Endothelial cell (in vitro differentiated cells): ENCODE results near the gene RBP4. TPM values are rescaled to one million over a fixed set of nuclear protein-coding genes. Genes with fewer than 3 reads are reported as not detected.

Experiments
- DNase-seq: peaks from one replicate; pipeline ENCODE4 v3.0.0; 2021; ENCODE audit warnings: low spot score
- H3K27ac Mint-ChIP-seq: one replicate; pipeline ENCODE4 v1.8.0; 2021; ENCODE audit warnings: mixed read lengths, inconsistent platforms; ENCODE audit not compliant: unreplicated experiment
- H3K27me3 Mint-ChIP-seq: one replicate; pipeline ENCODE4 v1.8.0; 2021; ENCODE audit warnings: mild to moderate bottlenecking, moderate library complexity, mixed read lengths, inconsistent platforms; ENCODE audit not compliant: unreplicated experiment
- H3K36me3 Mint-ChIP-seq: one replicate; pipeline ENCODE4 v1.8.0; 2021; ENCODE audit warnings: mild to moderate bottlenecking, low read depth, mixed read lengths, inconsistent platforms; ENCODE audit not compliant: unreplicated experiment
- H3K4me1 Mint-ChIP-seq: one replicate; pipeline ENCODE4 v1.8.0; 2021; ENCODE audit warnings: mild to moderate bottlenecking, mixed read lengths, inconsistent platforms; ENCODE audit not compliant: unreplicated experiment
- H3K4me3 Mint-ChIP-seq: one replicate; pipeline ENCODE4 v1.8.0; 2021; ENCODE audit warnings: mild to moderate bottlenecking, mixed read lengths, inconsistent platforms; ENCODE audit not compliant: unreplicated experiment
- H3K9me3 Mint-ChIP-seq: one replicate; pipeline ENCODE4 v1.8.0; 2021; ENCODE audit warnings: mixed read lengths, inconsistent platforms; ENCODE audit not compliant: unreplicated experiment
- CTCF ChIP-seq: fragments of 200-600 bp; sonication (generic); IDR thresholded peaks from one replicate; pipeline ENCODE4 v1.5.0; 2021; ENCODE audit warnings: antibody characterized with exemption; ENCODE audit not compliant: unreplicated experiment
- total RNA-seq: library from RNA; stranded (reverse); fragmentation: NEBNext Ultra II Directional; extraction: Animal tissue kit (Norgen Biotek cat#: 25700); gene quantifications from one replicate; pipeline ENCODE4 v1.2.1, GENCODE V29; 2021; ENCODE audit not compliant: unreplicated experiment

Gene RBP4
- total RNA-seq, 1 donor from 2014 or later = not detected

- Mint-ChIP-seq H3K4me3 (no peak overlapping the region), H3K27ac (peak overlapping the region; percentile 2), H3K36me3 (no peaks in the 10 kb centered on the region), H3K27me3 (peaks cover 5% of the 10 kb centered on the region), H3K9me3 (no peaks in the 10 kb centered on the region), H3K4me1 (no peaks in the 10 kb centered on the region)
- no peak for TF ChIP-seq CTCF
- peak; percentile 21 for DNase-seq
These were observed 20.2 kb downstream of the RBP4 start for GRCh38 chr10:93580828-93581227.

- peak overlapping the region; percentile 2 for H3K27ac Mint-ChIP-seq
- no peak overlapping the region for H3K4me3 Mint-ChIP-seq
- TF ChIP-seq CTCF = no peak
- H3K9me3 Mint-ChIP-seq = no peaks in the 10 kb centered on the region
- DNase-seq = no peak
- H3K36me3 Mint-ChIP-seq = no peaks in the 10 kb centered on the region
- peaks cover 4% of the 10 kb centered on the region for H3K27me3 Mint-ChIP-seq
- H3K4me1 Mint-ChIP-seq = no peaks in the 10 kb centered on the region
These were observed 20.9 kb downstream of the RBP4 start for GRCh38 chr10:93579985-93580711.

GRCh38 chr10:93579089-93579488, 21.9 kb downstream of the RBP4 start:
- no peak for TF ChIP-seq CTCF
- Mint-ChIP-seq H3K4me3 (no peak overlapping the region), H3K36me3 (no peaks in the 10 kb centered on the region), H3K27me3 (peaks cover 3% of the 10 kb centered on the region), H3K9me3 (no peaks in the 10 kb centered on the region), H3K27ac (no peak overlapping the region), H3K4me1 (no peaks in the 10 kb centered on the region)
- DNase-seq = no peak

- Mint-ChIP-seq H3K27ac (no peak overlapping the region), H3K4me1 (peaks cover 10% of the 10 kb centered on the region), H3K9me3 (no peaks in the 10 kb centered on the region), H3K27me3 (peaks cover under 1% of the 10 kb centered on the region), H3K36me3 (no peaks in the 10 kb centered on the region), H3K4me3 (no peak overlapping the region)
- DNase-seq = no peak
- no peak for TF ChIP-seq CTCF
These were observed 23.5 kb downstream of the RBP4 start for GRCh38 chr10:93577565-93577964.

GRCh38 chr10:93576888-93577287, 24.1 kb downstream of the RBP4 start:
- no peaks in the 10 kb centered on the region for H3K9me3 Mint-ChIP-seq
- peaks cover 16% of the 10 kb centered on the region for H3K4me1 Mint-ChIP-seq
- TF ChIP-seq CTCF = no peak
- DNase-seq = no peak
- H3K27ac Mint-ChIP-seq = no peak overlapping the region
- no peaks in the 10 kb centered on the region for H3K36me3 Mint-ChIP-seq
- H3K27me3 Mint-ChIP-seq = peaks cover 6% of the 10 kb centered on the region
- H3K4me3 Mint-ChIP-seq = no peak overlapping the region
